Hippocampal formation (tissue), 2 donors: ENCODE results near the gene NMNAT2.
A peak's percentile ranks its signal among the peaks of the same experiment; 100 is the strongest.

Experiments used
- DNase-seq, 2 donors: peaks; one replicate each; lab custom pipeline; 2025; lab: John Stamatoyannopoulos, UW

NMNAT2 gene

GRCh38 chr1:183237046-183237445, 181.1 kb downstream of the NMNAT2 start:
- no peak for DNase-seq

GRCh38 chr1:183236158-183236725, 181.9 kb downstream of the NMNAT2 start:
- no peak for DNase-seq

- no peak for DNase-seq
These were observed 182.7 kb downstream of the NMNAT2 start for GRCh38 chr1:183235503-183235902.

- DNase-seq: peak in 1 of 2 donors; percentile 21
These were observed 183.3 kb downstream of the NMNAT2 start for GRCh38 chr1:183234660-183235476.

GRCh38 chr1:183233113-183233512, 185.1 kb downstream of the NMNAT2 start:
- DNase-seq: no peak

- no peak for DNase-seq
These were observed 186.6 kb downstream of the NMNAT2 start for GRCh38 chr1:183231545-183231944.

- no peak for DNase-seq
These were observed 187.8 kb downstream of the NMNAT2 start for GRCh38 chr1:183230413-183230812.

GRCh38 chr1:183228347-183229220, 189.6 kb downstream of the NMNAT2 start:
- no peak for DNase-seq

GRCh38 chr1:183227422-183228346, 190.5 kb downstream of the NMNAT2 start:
- DNase-seq: no peak

- no peak for DNase-seq
These were observed 191.2 kb downstream of the NMNAT2 start for GRCh38 chr1:183226963-183227362.

- no peak for DNase-seq
These were observed 191.8 kb downstream of the NMNAT2 start for GRCh38 chr1:183226361-183226760.

GRCh38 chr1:183223467-183223866, 194.7 kb downstream of the NMNAT2 start:
- DNase-seq: no peak

GRCh38 chr1:183222909-183223308, 195.3 kb downstream of the NMNAT2 start:
- no peak for DNase-seq

GRCh38 chr1:183219616-183220009, 198.6 kb downstream of the NMNAT2 start:
- DNase-seq: no peak

- DNase-seq: no peak
These were observed 199.1 kb downstream of the NMNAT2 start for GRCh38 chr1:183218971-183219615.

- DNase-seq: no peak
These were observed 200.1 kb downstream of the NMNAT2 start for GRCh38 chr1:183218027-183218618.

- no peak for DNase-seq
These were observed 202.2 kb downstream of the NMNAT2 start for GRCh38 chr1:183215936-183216335.

- DNase-seq: no peak
These were observed 203.0 kb downstream of the NMNAT2 start for GRCh38 chr1:183215076-183215720.

GRCh38 chr1:183214021-183214970, 203.9 kb downstream of the NMNAT2 start:
- no peak for DNase-seq
